ENCODE measurements around the gene MLXIPL.

DNA sequence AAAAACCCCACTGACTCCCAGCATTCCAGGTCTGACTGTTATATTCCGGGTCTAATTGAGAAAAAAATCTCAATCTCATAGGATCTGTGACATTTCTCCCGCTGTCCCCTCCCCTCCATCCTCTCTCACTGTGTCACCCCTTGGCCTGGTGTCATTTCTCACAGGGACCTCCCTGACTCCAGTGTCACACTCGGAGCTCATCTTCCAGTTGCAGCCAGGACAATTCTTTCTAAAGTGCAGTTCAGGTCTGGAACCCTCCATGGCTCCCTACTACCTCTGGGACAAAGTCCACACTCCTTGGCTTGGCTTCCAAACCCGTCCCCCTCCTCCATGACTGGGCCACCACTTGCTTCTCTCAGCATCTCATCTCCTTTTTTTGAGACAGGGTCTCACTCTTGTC is 14.2 kb downstream of the MLXIPL start:
- TF ChIP-seq, protein P1, sequence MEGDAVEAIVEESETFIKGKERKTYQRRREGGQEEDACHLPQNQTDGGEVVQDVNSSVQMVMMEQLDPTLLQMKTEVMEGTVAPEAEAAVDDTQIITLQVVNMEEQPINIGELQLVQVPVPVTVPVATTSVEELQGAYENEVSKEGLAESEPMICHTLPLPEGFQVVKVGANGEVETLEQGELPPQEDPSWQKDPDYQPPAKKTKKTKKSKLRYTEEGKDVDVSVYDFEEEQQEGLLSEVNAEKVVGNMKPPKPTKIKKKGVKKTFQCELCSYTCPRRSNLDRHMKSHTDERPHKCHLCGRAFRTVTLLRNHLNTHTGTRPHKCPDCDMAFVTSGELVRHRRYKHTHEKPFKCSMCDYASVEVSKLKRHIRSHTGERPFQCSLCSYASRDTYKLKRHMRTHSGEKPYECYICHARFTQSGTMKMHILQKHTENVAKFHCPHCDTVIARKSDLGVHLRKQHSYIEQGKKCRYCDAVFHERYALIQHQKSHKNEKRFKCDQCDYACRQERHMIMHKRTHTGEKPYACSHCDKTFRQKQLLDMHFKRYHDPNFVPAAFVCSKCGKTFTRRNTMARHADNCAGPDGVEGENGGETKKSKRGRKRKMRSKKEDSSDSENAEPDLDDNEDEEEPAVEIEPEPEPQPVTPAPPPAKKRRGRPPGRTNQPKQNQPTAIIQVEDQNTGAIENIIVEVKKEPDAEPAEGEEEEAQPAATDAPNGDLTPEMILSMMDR (IDR thresholded peaks at IDR 0.05): no peak
- no peak for TF ChIP-seq POLR2A (IDR thresholded peaks at IDR 0.05)
